HCT116 (cell line): ENCODE measurements around the gene KLHL6. TPM values are rescaled to one million over a fixed set of nuclear protein-coding genes. Genes with fewer than 3 reads are reported as not detected.

Experiments
- ATAC-seq: fragments of 200-7000 bp; cut with Tn5 transposase; 2 replicates; pipeline ENCODE4 v1.9.1; 2020; ENCODE audit warnings: mild to moderate bottlenecking, moderate library complexity
- BruUV-seq: library from RNA; stranded (reverse); fragments of 400-500 nt; replicated peaks from 2 replicates; lab custom pipeline; 2021; lab: Mats Ljungman, UMichigan
- CTCF ChIA-PET: fragments of 300-600 bp; sonication (Branson Sonifier 250); formaldehyde crosslinking; loops from one replicate; lab custom pipeline; 2021; ENCODE audit warnings: antibody characterized with exemption; lab: Charles Lee
- POLR2A ChIA-PET: fragments of 300-600, 350-600 bp; sonication (Branson Sonifier 250); formaldehyde crosslinking; loops from one replicate; lab custom pipeline; 2021; ENCODE audit warnings: antibody characterized with exemption; lab: Charles Lee
- RAD21 ChIA-PET, 2 experiments: fragments of 300-600 bp; sonication (Branson Sonifier 250); formaldehyde crosslinking; loops; one replicate each; lab custom pipeline; 2023; ENCODE audit warnings: low total read pairs in 2 of 2; ENCODE audit not compliant: uncharacterized antibody in 2 of 2, unreplicated experiment in 2 of 2, low non-redundant PET in 1 of 2; lab: Charles Lee
- DNase-seq: peaks from one replicate; pipeline ENCODE4 v3.0.0-alpha.2; 2010; ENCODE audit warnings: low read depth, low spot score
- H2AFZ ChIP-seq: fragments of 200-600 bp; shearing (Covaris generic), sonication (generic); 2 replicates; pipeline ENCODE4 v1.6.1; 2017; ENCODE audit warnings: low read depth, mixed run types, mixed read lengths, antibody characterized with exemption, low read length; ENCODE audit not compliant: poor library complexity, severe bottlenecking
- H3K27ac ChIP-seq: 2 replicates; pipeline ENCODE4 v1.5.1; 2012; ENCODE audit warnings: low read depth, low read length
- H3K27me3 ChIP-seq: fragments of 200-600 bp; sonication (generic); 2 replicates; pipeline ENCODE4 v1.6.1; 2016; ENCODE audit warnings: mixed run types, low read length, mixed read lengths; ENCODE audit not compliant: insufficient read depth
- H3K36me3 ChIP-seq, 2 experiments: fragments of 200-500 bp in 1 of 2; fragments of 200-600 bp in 1 of 2; sonication (Bioruptor generic) in 1 of 2; sonication (generic) in 1 of 2; 2 replicates each; pipeline versions ENCODE4 v1.5.1 to v1.6.1; 2014 to 2016; ENCODE audit warnings: low read length in 2 of 2, inconsistent platforms in 1 of 2, mixed read lengths in 1 of 2, mixed run types in 1 of 2; ENCODE audit not compliant: insufficient read depth in 2 of 2, control insufficient read depth in 1 of 2
- H3K4me1 ChIP-seq, 2 experiments: fragments of 200-600 bp in 1 of 2; sonication (generic) in 1 of 2; 2 replicates each; pipeline versions ENCODE4 v1.5.1 to v1.6.1; 2012 to 2017; ENCODE audit warnings: low read length in 2 of 2, inconsistent platforms in 1 of 2, mild to moderate bottlenecking in 1 of 2, mixed read lengths in 1 of 2, mixed run types in 1 of 2, moderate library complexity in 1 of 2; ENCODE audit not compliant: insufficient read depth in 2 of 2, control insufficient read depth in 1 of 2
- H3K4me2 ChIP-seq: fragments of 200-600 bp; sonication (generic); 2 replicates; pipeline ENCODE4 v1.6.1; 2017; ENCODE audit warnings: mixed run types, low read length, mixed read lengths
- H3K4me3 ChIP-seq, 2 experiments: fragments of 200-600 bp in 1 of 2; sonication (generic) in 1 of 2; replicated peaks in 1 of 2; 2 replicates each; pipeline ENCODE4 v1.5.1; 2011 to 2016; ENCODE audit warnings: low read length in 2 of 2, control low read depth in 1 of 2, low read depth in 1 of 2, mild to moderate bottlenecking in 1 of 2, mixed read lengths in 1 of 2, mixed run types in 1 of 2
- H3K79me2 ChIP-seq: fragments of 200-600 bp; sonication (generic); 2 replicates; pipeline ENCODE4 v1.6.1; 2017; ENCODE audit warnings: mild to moderate bottlenecking, mixed run types, low read length, moderate library complexity, mixed read lengths; ENCODE audit not compliant: insufficient read depth
- H3K9ac ChIP-seq: fragments of 200-600 bp; sonication (generic); 2 replicates; pipeline ENCODE4 v1.6.1; 2016; ENCODE audit warnings: low read length, mixed read lengths
- H3K9me2 ChIP-seq: fragments of 200-600 bp; sonication (generic), shearing (Covaris generic); 2 replicates; pipeline ENCODE4 v1.6.1; 2017; ENCODE audit warnings: mixed run types, mild to moderate bottlenecking, moderate library complexity; ENCODE audit not compliant: insufficient read depth
- H3K9me3 ChIP-seq, 2 experiments: fragments of 200-500 bp in 1 of 2; fragments of 200-600 bp in 1 of 2; sonication (Bioruptor generic) in 1 of 2; sonication (generic) in 1 of 2; 2 replicates each; pipeline ENCODE4 v1.6.1; 2014 to 2017; ENCODE audit warnings: low read length in 2 of 2, mixed read lengths in 2 of 2, inconsistent platforms in 1 of 2, low read depth in 1 of 2, mild to moderate bottlenecking in 1 of 2, mixed run types in 1 of 2, moderate library complexity in 1 of 2; ENCODE audit not compliant: control insufficient read depth in 1 of 2, insufficient read depth in 1 of 2
- H4K20me1 ChIP-seq: fragments of 200-600 bp; sonication (generic), shearing (Covaris generic); 2 replicates; pipeline ENCODE4 v1.6.1; 2017; ENCODE audit warnings: mixed run types, mild to moderate bottlenecking, moderate library complexity; ENCODE audit not compliant: insufficient read depth
- CEBPB ChIP-seq: IDR thresholded peaks from 2 replicates; pipeline ENCODE4 v1.6.1; 2012; ENCODE audit warnings: low read depth
- CTCF ChIP-seq, 3 experiments: fragments of 200-600 bp in 1 of 3; sonication (generic) in 1 of 3; IDR thresholded peaks in 2 of 3; conservative IDR thresholded peaks in 1 of 3; 2 replicates each; pipeline ENCODE4 v1.5.1; 2012 to 2017; ENCODE audit warnings: low read depth in 2 of 3, low read length in 2 of 3, antibody characterized with exemption in 1 of 3, borderline replicate concordance in 1 of 3, control low read depth in 1 of 3, mild to moderate bottlenecking in 1 of 3, mixed read lengths in 1 of 3, mixed run types in 1 of 3, moderate library complexity in 1 of 3; ENCODE audit not compliant: insufficient read depth in 1 of 3
- ELF1 ChIP-seq: IDR thresholded peaks from 2 replicates; pipeline ENCODE4 v1.6.1; 2012; ENCODE audit warnings: low read depth, borderline replicate concordance
- EZH2 ChIP-seq: fragments of 200-600 bp; sonication (generic); IDR thresholded peaks from 2 replicates; pipeline ENCODE4 v1.6.1; 2017; ENCODE audit warnings: antibody characterized with exemption, mixed run types
- FOSL1 ChIP-seq: IDR thresholded peaks from 2 replicates; pipeline ENCODE4 v1.6.1; 2012; ENCODE audit warnings: low read depth
- RAD21 ChIP-seq: IDR thresholded peaks from 2 replicates; pipeline ENCODE4 v1.6.1; 2012; ENCODE audit warnings: low read depth, mild to moderate bottlenecking
- SIN3A ChIP-seq: IDR thresholded peaks from 2 replicates; pipeline ENCODE4 v1.6.1; 2012; ENCODE audit warnings: low read depth
- SP1 ChIP-seq: IDR thresholded peaks from 2 replicates; pipeline ENCODE4 v1.6.1; 2012; ENCODE audit warnings: low read depth
- intact Hi-C: fragments of 100-400 bp; cut with micrococcal nuclease; formaldehyde crosslinking; loops from 2 replicates; pipeline ENCODE4 v1.10.0; 2022
- total RNA-seq: library from RNA; stranded (reverse); gene quantifications from one replicate; pipeline ENCODE4 v1.2.1, GENCODE V29; 2021; ENCODE audit not compliant: unreplicated experiment
- TF ChIP-seq, protein P1 (sequence below): IDR thresholded peaks from 2 replicates; pipeline ENCODE4 v1.6.1; 2012; ENCODE audit warnings: low read depth

Gene KLHL6
- total RNA-seq, 1 experiment from 2014 or later: 0.15 TPM

DNA sequence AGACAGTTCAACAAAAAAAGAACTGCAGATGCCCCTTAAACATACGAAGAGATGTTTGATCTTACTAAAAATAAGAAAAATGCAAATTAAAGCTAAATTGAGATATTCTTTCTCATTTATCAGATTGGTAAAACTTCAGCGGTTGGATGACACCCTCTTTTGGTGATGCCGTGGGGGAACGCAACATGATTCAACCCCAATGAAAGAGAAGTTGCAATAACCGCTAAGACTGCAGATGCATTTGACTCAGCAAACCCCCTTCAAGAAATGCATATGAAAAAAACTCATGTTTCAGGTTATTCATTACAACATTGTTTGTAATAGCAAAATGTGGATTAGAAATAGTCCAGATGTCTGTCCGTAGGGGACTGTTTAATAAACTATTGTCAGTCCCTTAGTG lies 3.6 kb downstream of the KLHL6 start (continued):
- TF ChIP-seq CTCF (IDR thresholded peaks at IDR 0.05 in 2 of 3, conservative IDR thresholded peaks at IDR 0.05 in 1 of 3; ENCODE audit: borderline replicate concordance in 1 of 3, insufficient read depth in 1 of 3, low read depth in 2 of 3, low read length in 2 of 3) (no peak), SIN3A (no peak)

DNA sequence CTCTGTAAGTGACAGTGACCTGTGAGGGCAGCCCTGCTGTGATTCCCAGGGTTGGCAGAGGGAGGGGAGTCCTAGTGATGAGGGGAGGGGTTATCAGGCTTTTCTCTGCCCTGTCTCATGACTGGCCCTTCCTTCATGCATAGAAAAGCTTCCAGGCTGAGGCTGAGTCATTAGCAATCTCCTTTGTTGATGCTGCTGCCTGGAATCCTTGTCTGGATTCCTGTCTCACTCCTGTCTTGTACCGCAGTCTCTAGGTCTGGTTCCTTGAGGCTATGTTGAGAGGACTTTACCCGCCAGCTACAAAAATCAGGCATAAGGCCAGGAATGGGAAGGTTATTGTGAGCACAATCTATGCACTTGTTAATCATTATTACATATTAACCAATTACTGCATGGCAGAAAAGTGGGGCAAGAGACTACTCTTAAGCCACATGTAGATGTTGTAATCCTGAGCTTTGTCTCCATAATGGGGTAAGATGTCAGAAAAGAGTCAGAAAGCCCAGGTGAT lies 7.2 kb downstream of the KLHL6 start:
- no peak overlapping the region for H3K27ac ChIP-seq
- intact Hi-C loops: no loop called here
- no peak for DNase-seq
- H3K36me3 ChIP-seq: no peaks in the 10 kb centered on the region
- ChIA-PET POLR2A (no interaction called here), RAD21 (no interaction called here), CTCF (no interaction called here)
- no peaks in the 10 kb centered on the region for H3K9me3 ChIP-seq
- TF ChIP-seq FOSL1 (no peak), EZH2 (no peak), SP1 (no peak), RAD21 (no peak), ELF1 (no peak), CEBPB (no peak)
- TF ChIP-seq, protein P1, sequence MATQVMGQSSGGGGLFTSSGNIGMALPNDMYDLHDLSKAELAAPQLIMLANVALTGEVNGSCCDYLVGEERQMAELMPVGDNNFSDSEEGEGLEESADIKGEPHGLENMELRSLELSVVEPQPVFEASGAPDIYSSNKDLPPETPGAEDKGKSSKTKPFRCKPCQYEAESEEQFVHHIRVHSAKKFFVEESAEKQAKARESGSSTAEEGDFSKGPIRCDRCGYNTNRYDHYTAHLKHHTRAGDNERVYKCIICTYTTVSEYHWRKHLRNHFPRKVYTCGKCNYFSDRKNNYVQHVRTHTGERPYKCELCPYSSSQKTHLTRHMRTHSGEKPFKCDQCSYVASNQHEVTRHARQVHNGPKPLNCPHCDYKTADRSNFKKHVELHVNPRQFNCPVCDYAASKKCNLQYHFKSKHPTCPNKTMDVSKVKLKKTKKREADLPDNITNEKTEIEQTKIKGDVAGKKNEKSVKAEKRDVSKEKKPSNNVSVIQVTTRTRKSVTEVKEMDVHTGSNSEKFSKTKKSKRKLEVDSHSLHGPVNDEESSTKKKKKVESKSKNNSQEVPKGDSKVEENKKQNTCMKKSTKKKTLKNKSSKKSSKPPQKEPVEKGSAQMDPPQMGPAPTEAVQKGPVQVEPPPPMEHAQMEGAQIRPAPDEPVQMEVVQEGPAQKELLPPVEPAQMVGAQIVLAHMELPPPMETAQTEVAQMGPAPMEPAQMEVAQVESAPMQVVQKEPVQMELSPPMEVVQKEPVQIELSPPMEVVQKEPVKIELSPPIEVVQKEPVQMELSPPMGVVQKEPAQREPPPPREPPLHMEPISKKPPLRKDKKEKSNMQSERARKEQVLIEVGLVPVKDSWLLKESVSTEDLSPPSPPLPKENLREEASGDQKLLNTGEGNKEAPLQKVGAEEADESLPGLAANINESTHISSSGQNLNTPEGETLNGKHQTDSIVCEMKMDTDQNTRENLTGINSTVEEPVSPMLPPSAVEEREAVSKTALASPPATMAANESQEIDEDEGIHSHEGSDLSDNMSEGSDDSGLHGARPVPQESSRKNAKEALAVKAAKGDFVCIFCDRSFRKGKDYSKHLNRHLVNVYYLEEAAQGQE: no peak
- no peaks in the 10 kb centered on the region for H3K9me2 ChIP-seq
- no peak overlapping the region for H2AFZ ChIP-seq
- no peaks in the 10 kb centered on the region for H3K79me2 ChIP-seq
- no peak overlapping the region for H3K4me3 ChIP-seq
- no peaks in the 10 kb centered on the region for H4K20me1 ChIP-seq
- no peak overlapping the region for H3K4me2 ChIP-seq
- no peak overlapping the region for H3K9ac ChIP-seq
- H3K27me3 ChIP-seq: no peaks in the 10 kb centered on the region
- ATAC-seq: peak; percentile 48
- BruUV-seq: no TSS peak
- H3K4me1 ChIP-seq: 0 out of 4 replicates have a peak, but pooled peaks cover 0 to 3% of the 10 kb centered on the region in 2 experiments
